GM12873 (cell line): ENCODE results near the gene ZNF574.

ENCODE experiments used
- CTCF ChIP-seq: IDR thresholded peaks from 2 replicates; pipeline ENCODE4 v1.5.1; 2012; ENCODE audit warnings: low read depth, mild to moderate bottlenecking, moderate library complexity, low read length, control low read depth; ENCODE audit not compliant: insufficient read depth; ENCODE audit errors: missing control alignments

ZNF574 gene

DNA sequence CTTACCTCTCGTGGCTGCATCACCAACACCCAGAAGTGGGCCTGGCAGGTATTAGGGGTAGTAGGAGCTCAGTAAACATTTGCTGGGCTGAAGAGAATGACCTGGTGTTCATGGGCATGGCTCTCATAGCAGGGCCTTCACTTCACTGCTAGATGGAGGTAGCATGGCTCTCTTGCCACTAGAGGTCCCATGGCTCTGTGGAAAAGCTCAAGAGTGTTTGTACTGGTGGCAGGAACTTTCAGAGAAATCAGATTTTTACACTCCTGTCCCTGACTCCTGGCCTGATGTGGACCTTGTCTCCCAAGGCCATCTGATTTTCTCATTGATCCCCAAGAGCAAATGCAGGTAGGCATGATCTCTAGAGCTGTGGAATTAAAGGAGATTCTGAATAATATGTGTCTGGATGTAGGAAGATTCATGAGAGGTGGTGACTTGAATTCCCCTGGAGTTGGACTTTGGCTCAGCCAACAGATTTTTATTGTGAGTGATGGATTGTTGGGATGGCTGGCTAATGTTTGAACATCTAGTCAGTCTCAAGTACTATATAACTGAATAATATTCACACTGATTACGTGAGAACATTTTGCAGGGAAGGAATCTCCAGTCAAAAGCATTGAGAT, 5.7 kb downstream of the ZNF574 start:
- peak; percentile 79 for TF ChIP-seq CTCF

DNA sequence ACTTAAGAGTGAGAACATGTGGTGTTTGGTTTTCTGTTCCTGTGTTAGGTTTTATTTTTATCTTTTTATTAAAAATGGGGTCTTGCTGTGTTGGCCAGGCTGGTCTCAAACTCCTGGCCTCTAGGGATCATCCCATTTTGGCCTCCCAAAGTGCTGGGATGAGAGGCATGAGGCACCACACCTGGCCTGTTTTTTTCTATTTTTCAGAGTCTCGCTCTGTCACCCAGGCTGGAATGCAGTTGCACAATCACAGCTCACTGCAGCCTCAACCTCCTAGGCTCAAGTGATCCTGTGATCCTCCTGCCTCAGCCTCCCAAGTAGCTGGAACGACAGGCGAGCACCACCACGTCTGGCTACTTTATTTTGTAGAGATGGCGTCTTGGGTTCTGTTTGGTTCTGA, 7.6 kb downstream of the ZNF574 start:
- TF ChIP-seq CTCF: no peak

- no peak for TF ChIP-seq CTCF
Measured at GRCh38 chr19:42086188-42086736, 10.3 kb downstream of the ZNF574 start.

GRCh38 chr19:42086770-42087550, 11.0 kb downstream of the ZNF574 start:
- no peak for TF ChIP-seq CTCF

DNA sequence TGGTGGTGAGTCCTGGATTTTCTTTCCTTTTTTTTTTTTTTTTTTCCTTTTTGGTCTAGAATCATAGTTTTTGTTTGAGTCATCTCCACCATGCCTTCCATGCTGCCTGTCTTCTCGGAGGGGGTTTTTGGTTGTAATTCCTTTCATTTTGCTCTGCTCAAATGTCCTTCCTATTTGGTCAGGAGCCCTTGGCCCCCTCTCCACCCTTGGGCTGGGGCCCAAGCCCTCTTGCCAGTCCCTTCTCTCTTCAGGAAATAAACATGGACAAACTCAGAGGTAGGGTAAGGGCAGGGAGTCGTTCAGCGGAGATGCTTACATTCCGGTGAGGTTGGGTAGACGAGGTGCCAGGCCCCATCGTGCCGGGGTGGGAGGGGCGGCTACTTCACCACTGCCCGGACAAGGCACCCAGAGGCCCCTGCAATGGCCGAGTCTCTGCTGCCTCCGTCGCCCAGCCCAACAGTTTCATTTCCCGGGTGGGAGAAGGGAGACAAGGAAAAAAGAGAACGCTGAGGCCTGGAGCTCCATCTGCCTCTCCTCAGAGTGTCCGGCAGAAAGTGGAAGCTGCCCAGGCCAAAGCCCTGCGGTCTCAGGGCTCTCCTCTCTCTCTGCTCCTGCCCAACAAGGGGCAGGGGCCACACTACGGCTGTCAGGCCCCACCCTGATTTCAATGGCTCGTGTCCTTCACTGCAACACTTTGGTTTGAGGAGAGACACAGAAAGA, 12.7 kb downstream of the ZNF574 start:
- no peak for TF ChIP-seq CTCF

- no peak for TF ChIP-seq CTCF
Measured at GRCh38 chr19:42089191-42089750, 13.3 kb downstream of the ZNF574 start.

- no peak for TF ChIP-seq CTCF
Measured at GRCh38 chr19:42089772-42090171, 13.8 kb downstream of the ZNF574 start.
